Right atrium auricular region (tissue), 2 donors: ENCODE data around the gene ABCD3. TPM values are rescaled to one million over a fixed set of nuclear protein-coding genes. Genes with fewer than 3 reads are reported as not detected.

Source experiments
- DNase-seq: peaks from one replicate; pipeline ENCODE4 v3.0.0-alpha.2; 2019; ENCODE audit warnings: low spot score
- H3K27ac ChIP-seq, 2 donors: fragments of 200-600 bp; sonication (generic); 1 replicate in 1 of 2; 2 replicates in 1 of 2; pipeline ENCODE4 v1.5.1; 2016 to 2019
- H3K27me3 ChIP-seq, 2 donors: fragments of 200-600 bp; sonication (generic); one replicate each; pipeline versions ENCODE4 v1.5.1 to v1.6.0; 2017 to 2019
- H3K36me3 ChIP-seq: fragments of 200-600 bp; sonication (generic); one replicate; pipeline ENCODE4 v1.5.1; 2016
- H3K4me1 ChIP-seq, 2 donors: fragments of 200-600 bp; sonication (generic); one replicate each; pipeline versions ENCODE4 v1.5.1 to v1.6.0; 2017 to 2019
- H3K4me3 ChIP-seq, 2 donors: fragments of 200-600 bp; sonication (generic); 1 replicate in 1 of 2; 2 replicates in 1 of 2; pipeline ENCODE4 v1.5.1; 2017 to 2019; ENCODE audit warnings: mild to moderate bottlenecking in 1 of 2, moderate library complexity in 1 of 2
- H3K9me3 ChIP-seq, 2 donors: fragments of 200-600 bp; sonication (generic); one replicate each; pipeline ENCODE4 v1.5.1; 2019
- CTCF ChIP-seq, 2 donors: fragments of 200-600 bp; sonication (generic); IDR thresholded peaks; one replicate each; pipeline ENCODE4 v1.5.1; 2019; ENCODE audit warnings: antibody characterized with exemption in 2 of 2
- total RNA-seq, 2 donors: library from RNA; depleted of rRNA; stranded (reverse); fragments of >200 nt; gene quantifications; one replicate each; pipeline ENCODE4 v1.1.0, GENCODE V29; 2016

Gene ABCD3
- total RNA-seq, 2 donors from 2014 or later, result 24.6 to 54.1 TPM

- Histone ChIP-seq H3K27ac (no peak overlapping the region), H3K4me1 (no peaks in the 10 kb centered on the region), H3K9me3 (no peaks in the 10 kb centered on the region), H3K36me3 (no peaks in the 10 kb centered on the region), H3K4me3 (no peak overlapping the region), H3K27me3 (no peaks in the 10 kb centered on the region)
- TF ChIP-seq CTCF (IDR thresholded peaks at IDR 0.05), result no peak
- no peak for DNase-seq
Observed at GRCh38 chr1:94471271-94471670, 53.1 kb downstream of the ABCD3 start.

DNA sequence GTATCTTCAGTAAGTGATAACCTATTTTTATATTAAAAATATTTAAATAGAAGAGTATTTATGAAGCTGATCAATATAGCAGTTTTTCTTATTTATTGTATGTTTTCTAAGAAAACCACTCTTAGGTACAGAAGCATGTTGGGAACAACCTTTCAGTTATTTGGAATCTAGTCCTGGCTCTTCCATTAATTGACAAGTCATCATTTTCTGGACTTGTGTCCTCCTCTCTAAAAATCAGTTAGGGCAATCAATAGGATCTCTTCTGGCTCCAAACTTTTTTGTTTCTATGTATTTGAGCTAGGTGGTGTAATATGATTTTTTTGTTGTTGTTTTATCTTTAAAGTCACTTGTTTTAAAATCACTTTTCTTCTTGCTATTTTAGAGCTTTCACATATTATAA is 57.0 kb downstream of the ABCD3 start:
- Histone ChIP-seq H3K9me3 (no peaks in the 10 kb centered on the region), H3K27me3 (no peaks in the 10 kb centered on the region), H3K4me3 (no peak overlapping the region), H3K4me1 (no peaks in the 10 kb centered on the region), H3K36me3 (peaks cover 5% of the 10 kb centered on the region), H3K27ac (no peak overlapping the region)
- TF ChIP-seq CTCF (IDR thresholded peaks at IDR 0.05), result no peak
- no peak for DNase-seq

DNA sequence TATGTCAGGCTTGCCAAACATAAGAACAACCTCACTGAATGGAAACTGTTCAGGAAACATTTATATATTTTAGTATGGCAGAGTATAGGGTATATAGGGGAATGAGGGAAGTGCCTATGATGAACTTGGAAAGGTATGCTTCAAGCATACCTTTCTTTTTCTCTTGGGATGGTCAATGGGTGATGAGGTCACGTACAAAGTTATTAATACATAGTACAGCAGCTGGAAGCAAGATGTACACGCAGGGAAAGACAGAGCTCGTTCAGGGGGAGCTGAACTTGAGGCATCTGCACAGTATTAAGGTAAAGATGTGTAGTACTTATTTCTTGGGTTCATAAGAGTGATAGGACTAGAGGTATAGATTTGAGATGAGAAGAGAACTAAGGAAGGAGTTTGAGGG is 61.5 kb downstream of the ABCD3 start:
- no peaks in the 10 kb centered on the region for H3K27me3 ChIP-seq
- no peaks in the 10 kb centered on the region for H3K4me1 ChIP-seq
- H3K27ac ChIP-seq, result no peak overlapping the region
- DNase-seq, result no peak
- H3K36me3 ChIP-seq, result peaks cover 25% of the 10 kb centered on the region
- H3K9me3 ChIP-seq, result no peaks in the 10 kb centered on the region
- H3K4me3 ChIP-seq, result no peak overlapping the region
- no peak for TF ChIP-seq CTCF (IDR thresholded peaks at IDR 0.05)

- Histone ChIP-seq H3K36me3 (peaks cover 25% of the 10 kb centered on the region), H3K4me3 (no peak overlapping the region), H3K27ac (no peak overlapping the region), H3K9me3 (no peaks in the 10 kb centered on the region), H3K27me3 (no peaks in the 10 kb centered on the region), H3K4me1 (no peaks in the 10 kb centered on the region)
- no peak for DNase-seq
- TF ChIP-seq CTCF (IDR thresholded peaks at IDR 0.05), result peak; percentile 49 to 88
Observed at GRCh38 chr1:94481473-94481933, 63.3 kb downstream of the ABCD3 start.

DNA sequence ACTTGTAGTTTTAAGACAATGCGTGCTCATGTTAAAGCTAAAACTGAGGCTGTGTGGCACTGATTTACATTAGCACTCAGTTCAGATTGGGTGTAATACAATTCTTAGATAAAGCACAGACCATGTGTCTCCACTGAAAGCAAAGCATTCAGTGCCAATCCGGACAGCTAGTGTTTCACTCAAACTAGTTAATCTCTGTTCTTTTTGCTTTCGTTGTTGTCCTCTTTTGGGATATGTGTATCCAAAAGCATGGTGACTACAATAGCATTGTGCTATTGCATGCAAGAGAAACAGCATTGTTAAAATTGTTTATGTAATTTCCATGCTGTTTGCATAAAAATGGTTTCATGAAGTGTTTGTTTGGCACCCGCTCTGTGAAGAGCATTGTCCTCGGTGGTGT is 68.8 kb downstream of the ABCD3 start:
- no peak for TF ChIP-seq CTCF (IDR thresholded peaks at IDR 0.05)
- Histone ChIP-seq H3K9me3 (no peaks in the 10 kb centered on the region), H3K36me3 (peaks cover 34% of the 10 kb centered on the region), H3K27ac (no peak overlapping the region), H3K4me3 (no peak overlapping the region), H3K4me1 (no peaks in the 10 kb centered on the region), H3K27me3 (no peaks in the 10 kb centered on the region)
- no peak for DNase-seq

GRCh38 chr1:94490556-94490955 is 72.4 kb downstream of the ABCD3 start:
- H3K9me3 ChIP-seq, result no peaks in the 10 kb centered on the region
- no peak for DNase-seq
- no peak for TF ChIP-seq CTCF (IDR thresholded peaks at IDR 0.05)
- no peak overlapping the region for H3K27ac ChIP-seq
- H3K36me3 ChIP-seq, result peaks cover 29% of the 10 kb centered on the region
- H3K4me3 ChIP-seq, result no peak overlapping the region
- no peaks in the 10 kb centered on the region for H3K4me1 ChIP-seq
- H3K27me3 ChIP-seq, result no peaks in the 10 kb centered on the region
